NCI-H2081 (cell line): ENCODE measurements around the gene NR6A1.
A peak's percentile ranks its signal among the peaks of the same experiment; 100 is the strongest.

Experiments used
- DNase-seq, 2 experiments: peaks; one replicate each; lab custom pipeline; 2025; lab: John Stamatoyannopoulos, UW

NR6A1 gene

GRCh38 chr9:124658165-124659017, 112.7 kb downstream of the NR6A1 start:
- peak; percentile 91 to 98 for DNase-seq

GRCh38 chr9:124657516-124657915, 113.6 kb downstream of the NR6A1 start:
- DNase-seq = no peak

- DNase-seq = no peak
Measured at GRCh38 chr9:124654431-124654830, 116.7 kb downstream of the NR6A1 start.

- no peak for DNase-seq
Measured at GRCh38 chr9:124652615-124653393, 118.3 kb downstream of the NR6A1 start.

- DNase-seq = no peak
Measured at GRCh38 chr9:124652203-124652602, 118.9 kb downstream of the NR6A1 start.

- no peak for DNase-seq
Measured at GRCh38 chr9:124645274-124645673, 125.8 kb downstream of the NR6A1 start.

GRCh38 chr9:124639637-124640036, 131.5 kb downstream of the NR6A1 start:
- DNase-seq = no peak

- DNase-seq = no peak
Measured at GRCh38 chr9:124635285-124635684, 135.8 kb downstream of the NR6A1 start.

GRCh38 chr9:124632077-124632621, 139.0 kb downstream of the NR6A1 start:
- DNase-seq = no peak

- DNase-seq = no peak
Measured at GRCh38 chr9:124631326-124631725, 139.8 kb downstream of the NR6A1 start.

- DNase-seq = no peak
Measured at GRCh38 chr9:124629600-124629999, 141.5 kb downstream of the NR6A1 start.

- DNase-seq = no peak
Measured at GRCh38 chr9:124628741-124629140, 142.4 kb downstream of the NR6A1 start.

- no peak for DNase-seq
Measured at GRCh38 chr9:124626276-124626675, 144.8 kb downstream of the NR6A1 start.

GRCh38 chr9:124625087-124625486, 146.0 kb downstream of the NR6A1 start:
- DNase-seq = no peak

- DNase-seq = no peak
Measured at GRCh38 chr9:124624735-124624992, 146.4 kb downstream of the NR6A1 start.

GRCh38 chr9:124623966-124624734, 147.0 kb downstream of the NR6A1 start:
- no peak for DNase-seq

GRCh38 chr9:124622882-124623281, 148.2 kb downstream of the NR6A1 start:
- no peak for DNase-seq

- DNase-seq = no peak
Measured at GRCh38 chr9:124621371-124622328, 149.5 kb downstream of the NR6A1 start.

- DNase-seq = no peak
Measured at GRCh38 chr9:124618476-124618875, 152.6 kb downstream of the NR6A1 start.

- peak; percentile 68 to 76 for DNase-seq
Measured at GRCh38 chr9:124617477-124618141, 153.5 kb downstream of the NR6A1 start.

- no peak for DNase-seq
Measured at GRCh38 chr9:124616961-124617360, 154.2 kb downstream of the NR6A1 start.
